Measurements from ENCODE around the gene PARD3. TPM values are rescaled to one million over a fixed set of nuclear protein-coding genes. Genes with fewer than 3 reads are reported as not detected.

Gene PARD3
- polyA plus RNA-seq, 2 of the 4 experiments (the other 2 are of a cell fraction): 110 to 200 TPM

- H3K9me3 ChIP-seq: no peaks in the 10 kb centered on the region
- H3K4me1 ChIP-seq: peaks cover 62% of the 10 kb centered on the region
- POLR2A ChIA-PET: no interaction called here
- TF ChIP-seq HOXA7 (CRISPR knock-in tag; IDR thresholded peaks at IDR 0.05) (no peak), USF2 (IDR thresholded peaks at IDR 0.05) (no peak), TFCP2L1 (CRISPR knock-in tag; IDR thresholded peaks at IDR 0.05) (no peak), FOSL2 (IDR thresholded peaks at IDR 0.05) (no peak), FOSL2 (CRISPR knock-in tag; IDR thresholded peaks at IDR 0.05) (no peak), ATOH8 (CRISPR knock-in tag; IDR thresholded peaks at IDR 0.05; ENCODE audit: low read depth) (no peak), NPAS2 (CRISPR knock-in tag; IDR thresholded peaks at IDR 0.05; ENCODE audit: borderline replicate concordance) (no peak)
- peak overlapping the region; percentile 43; the same call in 2 of the 3 replicates for H3K4me2 ChIP-seq
- FAIRE-seq (no peak), DNase-seq (ENCODE audit: low read depth in 1 of 2, low spot score in 1 of 2) (no peak), ATAC-seq (no peak)
- peak overlapping the region in 1 of 2 experiments; percentile 36; a peak in 1 of 6 replicates for H3K27ac ChIP-seq
- CTCF ChIA-PET: interaction anchor here (1.0 kb wide), 1 partner anchor 12 kb away, joined by 3 read pairs; no protein-coding TSS in a partner anchor
- no peak overlapping the region for H3K4me3 ChIP-seq
- WGBS (ENCODE audit: missing lambda C conversion rate): 28% methylated on average over 2 of the region's 2 CpGs
Observed at GRCh38 chr10:34719328-34719727, 95.8 kb downstream of the PARD3 start.

GRCh38 chr10:34717429-34717828 lies 97.7 kb downstream of the PARD3 start:
- ATAC-seq (no peak), FAIRE-seq (no peak), DNase-seq (ENCODE audit: low read depth in 1 of 2, low spot score in 1 of 2) (no peak)
- peaks cover 72% of the 10 kb centered on the region for H3K4me1 ChIP-seq
- POLR2A ChIA-PET: no interaction called here
- CTCF ChIA-PET: interaction anchor here (1.2 to 1.4 kb wide), 2 partner anchors 257 to 278 kb away, joined by 3 to 4 read pairs; no protein-coding TSS in a partner anchor
- H3K9me3 ChIP-seq: no peaks in the 10 kb centered on the region
- WGBS (ENCODE audit: missing lambda C conversion rate): 90% methylated on average over 7 of the region's 7 CpGs
- TF ChIP-seq POLR2AphosphoS2 (conservative IDR thresholded peaks at IDR 0.05; ENCODE audit: low read length): no peak
- TF ChIP-seq CEBPB (IDR thresholded peaks at IDR 0.05): peak in 1 of 2 experiments; percentile 37; a peak in 2 of 4 replicates
- no peak overlapping the region for H3K4me3 ChIP-seq
- H3K4me2 ChIP-seq: no peak overlapping the region
- H3K27ac ChIP-seq: peak overlapping the region in 1 of 2 experiments; percentile 46; a peak in 2 of 6 replicates

GRCh38 chr10:34716958-34717357 lies 98.1 kb downstream of the PARD3 start:
- ChIA-PET POLR2A (no interaction called here), CTCF (interaction anchor here (0.7 to 1.3 kb wide), 3 partner anchors 23 to 278 kb away, joined by 3 to 4 read pairs (median 3); no protein-coding TSS in a partner anchor)
- no peak for DNase-seq (ENCODE audit: low read depth in 1 of 2, low spot score in 1 of 2)
- H3K27ac ChIP-seq: peak overlapping the region in 1 of 2 experiments; percentile 46; a peak in 1 of 6 replicates
- H3K4me2 ChIP-seq: no peak overlapping the region
- no peaks in the 10 kb centered on the region for H3K9me3 ChIP-seq
- 58% methylated on average over 1 of the region's 1 CpG for WGBS (ENCODE audit: missing lambda C conversion rate)
- no peak for FAIRE-seq
- no peak overlapping the region for H3K4me3 ChIP-seq
- no peak for TF ChIP-seq RARB (CRISPR knock-in tag; IDR thresholded peaks at IDR 0.05)
- TF ChIP-seq TFCP2L1 (CRISPR knock-in tag; IDR thresholded peaks at IDR 0.05): no peak
- no peak for TF ChIP-seq PHF8 (IDR thresholded peaks at IDR 0.05; ENCODE audit: borderline replicate concordance, low read depth)
- no peak for TF ChIP-seq POLR2A (IDR thresholded peaks at IDR 0.05; ENCODE audit: low read length)
- TF ChIP-seq ESRRA (IDR thresholded peaks at IDR 0.05; ENCODE audit: borderline replicate concordance, low read length): no peak
- TF ChIP-seq HDAC2 (IDR thresholded peaks at IDR 0.05): no peak
- no peak for TF ChIP-seq HOXB13 (CRISPR knock-in tag; IDR thresholded peaks at IDR 0.05; ENCODE audit: low read depth)
- no peak for TF ChIP-seq MAFK (IDR thresholded peaks at IDR 0.05; ENCODE audit: partially characterized antibody)
- TF ChIP-seq ELK1 (IDR thresholded peaks at IDR 0.05; ENCODE audit: low read depth, low read length): no peak
- TF ChIP-seq BCL3 (IDR thresholded peaks at IDR 0.05): no peak
- TF ChIP-seq EHMT2 (IDR thresholded peaks at IDR 0.05; ENCODE audit: low read depth): no peak
- TF ChIP-seq KDM1A (IDR thresholded peaks at IDR 0.05; ENCODE audit: low read depth): no peak
- no peak for TF ChIP-seq USF2 (IDR thresholded peaks at IDR 0.05)
- no peak for TF ChIP-seq BHLHE40 (IDR thresholded peaks at IDR 0.05; ENCODE audit: low read depth, low read length)
- no peak for TF ChIP-seq HMGXB4 (CRISPR knock-in tag; IDR thresholded peaks at IDR 0.05; ENCODE audit: borderline replicate concordance)
- TF ChIP-seq GATA3 (IDR thresholded peaks at IDR 0.05; ENCODE audit: borderline replicate concordance): no peak
- peaks cover 77% of the 10 kb centered on the region for H3K4me1 ChIP-seq
- no peak for ATAC-seq

Data from A549 (cell line).